Endodermal cell (in vitro differentiated cells): Measurements from ENCODE around the gene WWP2. TPM values are rescaled to one million over a fixed set of nuclear protein-coding genes. Genes with fewer than 3 reads are reported as not detected.

ENCODE experiments used
- DNase-seq: peaks from one replicate; pipeline ENCODE4 v3.0.0-alpha.2; 2017
- H3K27ac ChIP-seq: 2 replicates; pipeline ENCODE4 v1.5.1; 2013; ENCODE audit warnings: mild to moderate bottlenecking, low read depth, low read length, moderate library complexity
- H3K27me3 ChIP-seq: 2 replicates; pipeline ENCODE4 v1.6.1; 2013; ENCODE audit warnings: mild to moderate bottlenecking, low read length, moderate library complexity; ENCODE audit not compliant: insufficient read depth, control insufficient read depth, poor library complexity, severe bottlenecking
- H3K36me3 ChIP-seq: 2 replicates; pipeline ENCODE4 v1.7.0; 2013; ENCODE audit warnings: mild to moderate bottlenecking, low read length, moderate library complexity; ENCODE audit not compliant: control insufficient read depth, insufficient read depth
- H3K4me1 ChIP-seq: one replicate; pipeline ENCODE4 v1.7.0; 2013; ENCODE audit warnings: low read length; ENCODE audit not compliant: control insufficient read depth, insufficient read depth
- H3K4me3 ChIP-seq: 2 replicates; pipeline ENCODE4 v1.5.1; 2013; ENCODE audit warnings: mild to moderate bottlenecking, low read length, moderate library complexity
- H3K9ac ChIP-seq: 2 replicates; pipeline ENCODE4 v1.6.1; 2013; ENCODE audit warnings: mild to moderate bottlenecking, low read length, moderate library complexity; ENCODE audit not compliant: poor library complexity, severe bottlenecking; ENCODE audit errors: extremely low read depth
- H3K9me3 ChIP-seq: 2 replicates; pipeline ENCODE4 v1.6.1; 2013; ENCODE audit warnings: mild to moderate bottlenecking, low read length, moderate library complexity; ENCODE audit not compliant: control insufficient read depth
- H3K27ac Mint-ChIP-seq: 2 replicates; pipeline ENCODE4 v1.8.0; 2020; ENCODE audit warnings: mixed read lengths
- H3K27me3 Mint-ChIP-seq: 2 replicates; pipeline ENCODE4 v1.8.0; 2021; ENCODE audit warnings: mild to moderate bottlenecking, mixed read lengths; ENCODE audit not compliant: insufficient read depth
- H3K36me3 Mint-ChIP-seq: 2 replicates; pipeline ENCODE4 v1.8.0; 2020; ENCODE audit warnings: low read depth, mixed read lengths
- H3K4me1 Mint-ChIP-seq: 2 replicates; pipeline ENCODE4 v1.8.0; 2020; ENCODE audit warnings: mixed read lengths
- H3K4me3 Mint-ChIP-seq: 2 replicates; pipeline ENCODE4 v1.8.0; 2020; ENCODE audit warnings: mild to moderate bottlenecking, moderate library complexity, mixed read lengths
- H3K9me3 Mint-ChIP-seq: 2 replicates; pipeline ENCODE4 v1.8.0; 2020; ENCODE audit warnings: mild to moderate bottlenecking, mixed read lengths
- WGBS, 2 experiments: methylation state at CpG; one replicate each; pipeline versions ENCODE4 v1.1.5 to v1.1.7; 2013; ENCODE audit warnings: missing lambda C conversion rate in 2 of 2, mixed read lengths in 1 of 2; ENCODE audit not compliant: insufficient coverage in 1 of 2, insufficient read length in 1 of 2; 5-methylcytosine and 5-hydroxymethylcytosine counted together
- total RNA-seq, 2 donors: library from RNA; stranded (reverse); fragmentation: NEBNext Ultra II Directional in 1 of 2; extraction: Animal tissue kit (Norgen Biotek cat#: 25700) in 1 of 2; gene quantifications; 2 replicates in 1 of 2; 3 replicates in 1 of 2; pipeline ENCODE4 v1.2.1, GENCODE V29; 2021
- TF ChIP-seq, protein P1 (sequence below): fragments of 200-600 bp; sonication (generic); conservative IDR thresholded peaks from 2 replicates; pipeline ENCODE4 v1.5.0; 2021; ENCODE audit warnings: antibody characterized with exemption, mild to moderate bottlenecking

Gene WWP2
- total RNA-seq, 2 donors from 2014 or later: 42.3 to 50.0 TPM

DNA sequence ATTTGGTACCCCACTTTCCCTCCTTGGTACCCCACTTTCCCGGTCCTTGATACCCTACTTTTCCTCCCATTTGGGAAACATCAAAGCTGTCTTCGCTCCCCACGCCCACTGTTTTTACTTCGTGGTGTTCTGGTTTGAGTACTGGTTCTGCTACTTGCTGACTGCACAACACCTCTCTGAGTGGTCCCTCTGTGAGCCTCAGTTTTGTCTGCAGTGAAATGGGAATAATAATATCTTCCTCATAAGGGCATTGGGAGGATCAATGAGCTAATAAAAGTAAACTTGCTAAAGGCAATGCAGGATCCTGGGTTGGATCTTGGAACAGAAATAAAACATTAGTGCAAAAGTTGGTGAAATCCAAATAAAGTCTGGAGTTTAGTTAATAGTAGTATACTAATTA, 119.0 kb downstream of the WWP2 start:
- Histone ChIP-seq H3K36me3 (peaks cover 19% of the 10 kb centered on the region), H3K27me3 (no peaks in the 10 kb centered on the region), H3K4me1 (no peaks in the 10 kb centered on the region), H3K4me3 (no peak overlapping the region), H3K9me3 (peaks cover 26% of the 10 kb centered on the region), H3K27ac (no peak overlapping the region), H3K9ac (no peak overlapping the region)
- H3K4me3 Mint-ChIP-seq: no peak overlapping the region
- DNase-seq: no peak
- 93% methylated on average over 2 to 4 of the region's 4 CpGs for WGBS, 2 experiments
- H3K4me1 Mint-ChIP-seq: peaks cover 5% of the 10 kb centered on the region
- H3K36me3 Mint-ChIP-seq: peaks cover 38% of the 10 kb centered on the region
- TF ChIP-seq, protein P1, sequence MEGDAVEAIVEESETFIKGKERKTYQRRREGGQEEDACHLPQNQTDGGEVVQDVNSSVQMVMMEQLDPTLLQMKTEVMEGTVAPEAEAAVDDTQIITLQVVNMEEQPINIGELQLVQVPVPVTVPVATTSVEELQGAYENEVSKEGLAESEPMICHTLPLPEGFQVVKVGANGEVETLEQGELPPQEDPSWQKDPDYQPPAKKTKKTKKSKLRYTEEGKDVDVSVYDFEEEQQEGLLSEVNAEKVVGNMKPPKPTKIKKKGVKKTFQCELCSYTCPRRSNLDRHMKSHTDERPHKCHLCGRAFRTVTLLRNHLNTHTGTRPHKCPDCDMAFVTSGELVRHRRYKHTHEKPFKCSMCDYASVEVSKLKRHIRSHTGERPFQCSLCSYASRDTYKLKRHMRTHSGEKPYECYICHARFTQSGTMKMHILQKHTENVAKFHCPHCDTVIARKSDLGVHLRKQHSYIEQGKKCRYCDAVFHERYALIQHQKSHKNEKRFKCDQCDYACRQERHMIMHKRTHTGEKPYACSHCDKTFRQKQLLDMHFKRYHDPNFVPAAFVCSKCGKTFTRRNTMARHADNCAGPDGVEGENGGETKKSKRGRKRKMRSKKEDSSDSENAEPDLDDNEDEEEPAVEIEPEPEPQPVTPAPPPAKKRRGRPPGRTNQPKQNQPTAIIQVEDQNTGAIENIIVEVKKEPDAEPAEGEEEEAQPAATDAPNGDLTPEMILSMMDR: no peak
- H3K9me3 Mint-ChIP-seq: peaks cover 12% of the 10 kb centered on the region
- no peak overlapping the region for H3K27ac Mint-ChIP-seq
- H3K27me3 Mint-ChIP-seq: no peaks in the 10 kb centered on the region

DNA sequence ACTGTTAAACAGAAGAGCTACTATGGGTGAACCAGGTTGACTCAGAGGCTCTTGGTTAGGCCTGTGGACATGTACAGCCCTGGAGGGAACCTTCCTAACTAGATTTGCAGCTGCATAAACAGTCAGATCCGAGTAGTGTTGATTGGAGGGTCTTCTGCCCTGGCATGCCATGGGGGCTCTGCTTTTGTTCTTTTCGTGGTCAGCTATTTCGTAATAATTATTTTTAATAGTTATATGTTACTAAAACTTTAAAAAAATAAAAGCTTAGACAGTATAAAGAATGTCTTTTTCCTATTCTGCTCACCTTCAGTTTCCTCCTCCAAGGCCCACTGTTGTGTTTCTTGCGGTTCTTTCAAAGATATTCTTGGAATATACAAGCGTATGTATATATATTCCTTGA, 121.6 kb downstream of the WWP2 start:
- DNase-seq: no peak
- TF ChIP-seq, protein P1: no peak
- Histone ChIP-seq H3K27ac (no peak overlapping the region), H3K9ac (no peak overlapping the region), H3K27me3 (no peaks in the 10 kb centered on the region), H3K4me3 (no peak overlapping the region), H3K4me1 (no peaks in the 10 kb centered on the region), H3K9me3 (peaks cover 9% of the 10 kb centered on the region), H3K36me3 (peaks cover 12% of the 10 kb centered on the region)
- Mint-ChIP-seq H3K27me3 (no peaks in the 10 kb centered on the region), H3K9me3 (peaks cover 2% of the 10 kb centered on the region), H3K36me3 (peaks cover 31% of the 10 kb centered on the region), H3K27ac (no peak overlapping the region), H3K4me3 (no peak overlapping the region), H3K4me1 (peaks cover 5% of the 10 kb centered on the region)
- 87% methylated on average over 3 of the region's 5 CpGs; no CpG with 5 or more reads in 1 of the 2 experiments for WGBS, 2 experiments

DNA sequence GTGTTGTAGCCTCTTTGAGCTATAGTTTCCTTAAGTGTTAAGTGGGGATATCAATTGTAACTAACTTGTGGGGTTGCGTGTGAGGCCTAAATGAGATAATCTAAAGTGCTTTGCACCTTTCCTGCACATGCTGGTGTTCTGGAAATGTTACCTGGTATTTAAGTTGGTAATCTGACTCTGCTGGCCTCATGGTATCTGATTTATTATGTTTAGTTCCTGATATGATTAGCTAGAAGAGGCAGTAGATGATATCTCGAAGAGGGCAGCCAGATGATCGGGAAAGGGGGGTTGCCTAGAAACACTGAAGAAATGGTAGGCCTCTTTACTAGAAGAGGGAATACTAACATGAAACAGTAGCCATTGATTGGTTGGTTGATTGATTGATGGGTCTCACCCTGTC, 123.6 kb downstream of the WWP2 start:
- TF ChIP-seq, protein P1: no peak
- H3K27me3 Mint-ChIP-seq: no peaks in the 10 kb centered on the region
- Histone ChIP-seq H3K4me3 (no peak overlapping the region), H3K27me3 (no peaks in the 10 kb centered on the region), H3K9ac (no peak overlapping the region), H3K9me3 (no peaks in the 10 kb centered on the region), H3K36me3 (peaks cover 18% of the 10 kb centered on the region), H3K4me1 (no peaks in the 10 kb centered on the region), H3K27ac (no peak overlapping the region)
- H3K27ac Mint-ChIP-seq: no peak overlapping the region
- H3K4me1 Mint-ChIP-seq: peaks cover 11% of the 10 kb centered on the region
- 94 to 95% methylated on average over 3 of the region's 3 CpGs for WGBS, 2 experiments
- no peak overlapping the region for H3K4me3 Mint-ChIP-seq
- no peak for DNase-seq
- peaks cover 38% of the 10 kb centered on the region for H3K36me3 Mint-ChIP-seq
- no peaks in the 10 kb centered on the region for H3K9me3 Mint-ChIP-seq
